GM18502 (cell line): ENCODE results near the gene DAPP1.

Experiments
- ATAC-seq: cut with Tn5 transposase; IDR thresholded peaks from one replicate; pipeline ENCODE4 v1.9.1; 2021; ENCODE audit warnings: mild to moderate bottlenecking; ENCODE audit not compliant: unreplicated experiment, poor library complexity

DAPP1 gene

GRCh38 chr4:99852199-99852749 is 35.6 kb downstream of the DAPP1 start:
- ATAC-seq, result no peak

GRCh38 chr4:99853190-99853589 is 36.6 kb downstream of the DAPP1 start:
- ATAC-seq, result no peak

GRCh38 chr4:99853999-99854398 is 37.4 kb downstream of the DAPP1 start:
- ATAC-seq, result no peak

DNA sequence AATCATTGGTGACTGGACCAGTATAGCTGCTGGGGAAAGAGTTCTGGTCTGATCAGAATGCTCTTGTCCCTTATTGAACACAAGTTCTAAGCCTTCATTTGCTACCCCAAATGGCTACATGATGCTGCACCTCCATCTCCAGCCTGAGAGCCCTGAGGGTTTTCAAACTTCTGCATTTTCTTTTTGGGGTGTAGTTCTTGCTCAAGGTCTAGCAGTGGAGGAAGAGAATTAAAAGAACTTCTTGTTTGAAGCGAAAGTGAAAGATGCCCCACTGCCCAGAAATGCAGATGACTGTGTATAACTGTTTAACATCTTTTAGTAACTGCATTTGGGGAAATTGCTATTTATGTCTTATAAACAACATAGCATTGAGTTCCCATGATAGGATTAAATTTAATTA is 39.1 kb downstream of the DAPP1 start:
- ATAC-seq, result peak; percentile 46

DNA sequence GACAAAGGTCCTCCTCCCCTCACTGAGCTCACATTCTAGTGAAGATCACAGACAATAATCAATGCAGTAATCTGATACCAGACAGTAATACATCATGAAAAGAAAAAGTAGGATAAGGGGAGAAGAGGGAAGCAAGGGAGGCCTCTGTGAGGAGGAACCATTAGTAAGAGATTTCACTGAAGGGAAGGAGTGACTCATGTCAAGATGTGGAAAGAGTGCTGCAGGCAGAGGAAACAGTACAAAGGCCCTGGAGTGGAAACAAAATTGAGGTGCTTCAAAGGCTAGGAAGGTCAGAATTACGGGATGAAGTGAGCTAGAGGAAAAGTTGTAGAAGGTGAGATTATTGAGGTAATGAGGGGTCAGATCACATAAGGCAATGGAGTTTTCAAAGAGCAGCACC is 39.5 kb downstream of the DAPP1 start:
- no peak for ATAC-seq

DNA sequence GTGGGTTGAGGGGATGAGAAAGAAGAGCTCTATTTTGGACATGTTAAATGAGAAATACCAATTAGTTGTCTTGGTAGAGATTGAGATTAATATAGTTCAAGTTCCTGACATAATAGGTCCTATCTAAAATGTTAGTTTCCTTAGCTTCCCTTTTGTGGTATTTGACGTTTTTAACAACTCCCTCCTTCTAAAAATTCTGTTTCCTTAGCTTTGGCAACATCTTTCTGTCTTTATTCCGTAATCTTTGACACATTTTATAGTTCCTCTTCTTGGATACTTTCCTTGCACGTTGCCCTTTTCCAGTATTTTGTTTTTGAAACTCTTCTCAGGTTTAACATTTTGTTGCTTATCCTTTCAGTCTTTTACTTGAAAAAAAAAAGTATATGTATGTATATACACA is 40.7 kb downstream of the DAPP1 start:
- ATAC-seq, result no peak

DNA sequence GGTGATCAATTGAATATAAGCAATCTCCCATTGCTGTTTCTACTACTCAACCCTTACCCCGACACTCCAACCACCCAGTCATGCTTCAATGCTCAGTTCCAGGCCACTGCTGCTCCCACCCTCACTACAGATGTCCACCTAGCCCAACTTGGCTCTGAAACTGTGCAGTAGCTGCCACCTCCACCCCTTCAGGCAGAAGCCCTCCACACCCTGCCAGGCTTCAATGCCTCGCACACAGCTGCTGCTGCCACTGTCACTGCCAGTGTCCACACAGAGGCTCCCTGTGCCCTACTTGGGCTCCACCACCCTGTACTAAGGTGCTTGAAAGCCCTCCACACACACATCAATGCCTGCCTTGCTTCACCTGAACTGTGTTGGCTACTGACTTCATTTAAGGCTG is 43.0 kb downstream of the DAPP1 start:
- peak; percentile 37 for ATAC-seq

DNA sequence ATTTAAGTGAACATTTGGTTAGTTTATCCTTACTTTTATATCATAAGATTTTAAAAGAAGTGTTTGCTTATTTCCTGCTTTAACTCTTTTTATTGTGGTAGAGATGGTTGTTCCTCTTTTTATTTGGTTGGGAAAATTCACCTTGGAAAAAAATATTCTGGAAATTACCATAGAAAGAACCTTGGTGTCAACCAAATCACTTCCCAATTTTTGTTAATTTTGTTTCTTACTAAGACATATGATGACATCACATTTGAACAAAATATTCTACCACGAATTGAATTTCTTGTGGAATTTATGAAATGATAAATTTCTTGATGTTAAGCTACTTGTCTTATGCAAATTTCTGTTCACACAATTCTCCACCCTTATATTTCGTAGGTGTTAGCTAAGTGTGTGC is 43.9 kb downstream of the DAPP1 start:
- ATAC-seq, result no peak

DNA sequence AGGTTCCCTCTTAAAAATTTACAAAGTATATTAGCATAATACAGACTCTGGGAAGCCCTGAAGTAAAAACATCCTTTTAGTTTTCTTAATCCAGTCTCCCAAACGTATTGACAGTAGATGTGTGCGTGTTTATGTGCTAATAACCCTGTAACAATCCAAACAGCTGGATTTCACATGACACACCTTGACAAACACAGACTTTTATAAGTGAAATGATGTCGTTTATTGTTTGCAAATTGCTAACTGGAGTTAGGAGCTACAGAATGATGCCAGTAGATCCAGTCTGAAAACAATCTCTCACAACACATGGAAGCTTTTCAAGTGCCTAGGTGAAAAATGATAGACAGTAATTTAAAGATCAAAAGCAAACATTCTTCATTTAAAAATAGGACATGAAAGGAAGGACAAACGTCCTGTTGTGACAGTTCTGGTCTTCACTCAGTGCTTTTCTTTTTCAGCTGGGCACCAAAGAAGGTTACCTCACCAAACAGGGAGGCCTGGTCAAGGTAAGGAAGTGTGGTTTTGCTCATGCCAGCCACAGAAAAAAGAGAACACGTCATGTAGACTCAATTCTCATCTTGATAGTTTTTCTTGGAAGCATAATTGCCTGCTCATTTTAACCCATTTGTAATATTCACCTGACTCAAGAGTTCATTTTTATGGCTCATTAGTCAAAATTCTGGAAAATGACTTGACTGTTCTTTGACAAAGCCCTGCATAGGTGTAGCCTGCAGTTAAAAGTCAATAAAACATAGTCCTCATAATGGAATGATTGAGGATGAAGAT is 44.7 kb downstream of the DAPP1 start:
- peak; percentile 79 for ATAC-seq

DNA sequence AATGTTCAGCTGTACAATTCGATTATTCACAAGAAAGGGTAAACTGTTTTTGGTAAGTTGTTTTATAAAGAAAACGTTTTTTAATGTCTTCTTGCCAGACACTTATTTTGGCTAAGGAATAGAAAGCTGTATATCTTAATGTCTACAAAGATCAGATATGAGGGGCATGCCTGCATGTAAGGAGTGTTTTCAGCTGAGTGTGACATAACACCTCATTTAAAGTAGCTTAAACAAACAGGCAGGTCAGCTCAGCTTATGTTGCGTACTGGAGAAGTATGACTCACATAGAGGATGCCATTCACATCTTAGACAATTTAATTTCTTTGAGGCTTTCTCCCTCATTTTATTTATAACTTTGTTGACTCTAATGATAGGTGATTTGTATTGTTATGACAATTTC is 47.2 kb downstream of the DAPP1 start:
- ATAC-seq, result no peak

DNA sequence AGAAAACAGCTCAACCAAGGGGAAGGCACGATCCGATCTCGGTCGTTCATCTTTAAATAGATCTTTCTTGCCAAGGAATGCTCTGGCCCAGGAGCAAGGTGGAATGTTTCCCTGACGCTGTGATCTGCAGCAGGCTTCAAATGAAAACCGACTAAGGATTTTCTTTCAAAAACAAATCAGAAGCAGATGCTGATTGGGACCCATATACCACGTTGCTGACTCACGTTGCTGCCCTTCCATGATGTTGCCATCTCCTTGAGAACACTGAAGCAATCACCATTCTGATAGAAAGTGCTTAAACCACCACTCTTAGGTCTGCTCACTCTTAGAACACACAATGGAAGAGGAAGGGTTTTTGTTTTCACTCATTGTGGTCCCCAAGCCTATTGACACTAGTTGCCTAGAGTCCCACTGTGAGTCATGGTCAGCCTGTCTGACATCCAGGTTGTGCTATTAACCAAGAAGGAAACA is 51.5 kb downstream of the DAPP1 start:
- ATAC-seq, result no peak

GRCh38 chr4:99872570-99872969 is 55.9 kb downstream of the DAPP1 start:
- ATAC-seq, result no peak

- no peak for ATAC-seq
Measured at GRCh38 chr4:99875071-99875470, 58.4 kb downstream of the DAPP1 start.

DNA sequence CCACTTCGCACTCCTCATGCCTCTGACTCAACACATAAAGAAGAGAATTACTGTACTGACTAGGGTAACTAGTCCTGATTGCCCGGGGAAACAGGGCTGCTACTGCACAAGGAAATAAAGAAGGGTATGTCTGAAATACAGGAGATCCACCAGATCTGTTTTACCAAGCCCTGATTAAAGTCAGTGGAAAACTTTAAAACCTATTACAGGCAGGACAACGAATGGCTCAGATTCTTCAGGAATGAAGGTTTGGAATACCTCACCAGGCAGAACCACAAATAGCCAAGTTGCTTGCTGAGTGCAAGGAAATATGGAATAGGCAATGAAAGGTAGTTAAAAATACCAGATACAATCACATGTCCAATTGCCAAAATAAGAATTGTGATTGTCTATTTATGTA is 60.3 kb downstream of the DAPP1 start:
- ATAC-seq, result no peak

DNA sequence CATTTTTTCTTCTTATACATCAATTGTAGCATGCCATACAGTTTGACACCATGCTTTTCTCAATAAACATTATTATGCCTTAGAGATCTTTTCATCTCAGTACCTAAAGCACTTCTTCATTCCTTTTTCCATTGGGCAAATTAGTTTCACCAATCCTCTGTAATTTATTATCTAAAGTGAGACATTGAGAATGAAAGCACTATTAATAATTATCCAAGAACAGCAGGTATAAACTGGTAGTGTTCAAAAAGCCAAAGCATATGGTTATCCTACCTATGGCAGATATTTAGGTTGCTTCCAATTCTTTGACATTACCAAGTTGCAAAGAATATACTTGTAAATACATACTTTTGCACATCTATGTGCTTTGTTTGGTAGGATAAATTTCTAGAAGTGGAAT is 62.0 kb downstream of the DAPP1 start:
- ATAC-seq, result no peak

DNA sequence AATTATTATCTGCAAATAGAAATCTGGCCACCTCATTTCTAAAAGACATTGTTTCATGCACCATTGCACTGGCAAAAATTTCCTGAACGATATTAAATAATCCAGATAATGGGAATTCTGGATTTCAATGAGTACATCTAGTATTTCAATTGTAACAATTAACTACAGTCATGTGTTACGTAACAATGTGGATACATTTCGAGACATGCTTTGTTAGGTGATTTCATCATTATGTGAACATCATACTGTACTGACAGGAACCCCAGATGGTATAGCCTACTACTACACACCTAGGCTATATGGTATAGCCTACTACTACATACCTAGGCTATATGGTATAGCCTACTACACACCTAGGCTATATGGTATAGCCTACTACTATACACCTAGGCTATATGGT is 62.8 kb downstream of the DAPP1 start:
- ATAC-seq, result no peak

GRCh38 chr4:99885063-99885664 is 68.5 kb downstream of the DAPP1 start:
- no peak for ATAC-seq

DNA sequence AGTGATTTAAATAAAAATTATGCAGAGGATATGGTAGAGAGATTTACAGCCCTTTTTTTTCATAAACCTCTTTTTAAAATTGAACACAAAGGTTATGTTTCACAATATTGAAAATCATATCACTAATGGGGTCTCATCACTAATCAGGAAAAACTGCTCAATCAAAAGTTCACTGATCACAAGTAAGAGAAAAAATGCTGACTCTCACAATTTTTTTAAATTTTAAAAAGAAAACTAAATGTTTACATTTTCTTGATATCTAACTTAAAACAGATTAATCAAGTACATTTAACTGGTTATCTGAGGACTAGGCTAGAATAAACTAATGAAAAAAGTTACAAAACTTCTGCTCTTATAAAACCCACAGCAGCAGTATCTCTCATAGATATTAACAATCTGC is 69.1 kb downstream of the DAPP1 start:
- ATAC-seq, result no peak

DNA sequence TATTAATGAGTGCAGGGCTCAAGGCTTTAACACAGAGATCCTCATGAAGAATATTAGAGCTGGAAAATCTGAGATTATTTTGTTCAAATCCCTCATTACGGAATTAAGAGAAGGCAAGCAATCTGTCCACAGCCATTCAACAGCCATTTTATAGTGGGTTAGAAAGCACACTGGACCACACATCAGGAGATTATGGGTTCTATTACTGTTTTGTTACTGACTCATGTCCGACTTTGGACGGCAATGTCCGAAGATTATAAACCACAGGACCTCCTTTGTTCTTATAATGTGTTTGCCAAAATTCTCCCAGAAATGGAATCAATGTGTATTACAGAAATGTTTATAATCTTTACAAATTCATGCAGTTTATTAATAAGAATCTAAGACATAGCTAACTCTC is 69.5 kb downstream of the DAPP1 start:
- no peak for ATAC-seq

GRCh38 chr4:99887837-99888236 is 71.2 kb downstream of the DAPP1 start:
- no peak for ATAC-seq

DNA sequence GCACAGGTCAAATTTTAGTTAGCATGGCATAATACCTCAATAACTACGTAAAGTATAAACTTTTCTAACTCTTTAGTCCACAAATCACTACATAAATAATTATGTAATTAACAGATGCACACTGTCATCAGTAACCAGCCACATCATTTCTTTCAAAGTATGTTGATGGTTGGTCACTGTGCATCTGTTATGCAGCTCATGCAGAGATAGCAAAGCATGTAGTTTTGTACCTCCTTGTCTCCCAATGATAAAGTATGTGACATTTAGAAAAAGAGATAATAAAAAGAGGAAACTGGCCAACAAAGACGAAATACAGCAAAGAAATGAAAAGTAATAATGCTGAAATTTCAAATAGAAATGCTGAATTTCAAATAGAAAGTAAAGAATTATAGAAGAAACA is 74.7 kb downstream of the DAPP1 start:
- no peak for ATAC-seq

GRCh38 chr4:99893029-99893428 is 76.4 kb downstream of the DAPP1 start:
- ATAC-seq, result no peak
